Erythroblast (primary cell): ENCODE measurements around the gene KANTR.

Experiments
- GATA1 ChIP-seq: IDR thresholded peaks from 2 replicates; pipeline ENCODE4 v1.6.1; 2011; ENCODE audit warnings: low read depth, mild to moderate bottlenecking, control low read depth, low read length, moderate library complexity
- POLR2A ChIP-seq: IDR thresholded peaks from 2 replicates; pipeline ENCODE4 v1.6.1; 2011; ENCODE audit warnings: mild to moderate bottlenecking, low read length

DNA sequence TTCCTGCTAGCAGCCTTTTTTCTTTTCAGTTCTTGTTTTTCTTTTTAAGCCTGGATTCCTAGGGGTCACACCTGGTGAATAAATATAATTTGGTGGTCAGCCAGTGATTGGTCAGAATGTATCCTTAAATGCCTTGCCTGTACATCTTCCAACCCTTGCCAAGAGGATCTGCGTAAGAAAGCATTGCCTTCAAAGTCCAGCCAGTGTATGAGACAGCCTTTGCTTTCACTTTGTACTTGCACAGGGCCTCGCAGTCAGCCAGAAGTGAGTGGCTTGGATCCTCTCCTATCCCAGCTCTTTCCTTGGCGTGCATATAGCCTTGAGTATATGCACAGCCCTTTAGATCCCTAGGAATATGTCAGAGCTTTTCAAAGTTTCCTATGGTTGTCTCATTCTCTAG lies 22.2 kb downstream of the KANTR start:
- TF ChIP-seq POLR2A (no peak), GATA1 (no peak)
